ENCODE results near the gene SIPA1L3. TPM values are rescaled to one million over a fixed set of nuclear protein-coding genes. Genes with fewer than 3 reads are reported as not detected.
A peak's percentile ranks its signal among the peaks of the same experiment; 100 is the strongest.

SIPA1L3 gene
- total RNA-seq, 1 experiment from 2014 or later = 19.9 TPM

- POLR2A ChIA-PET (ENCODE audit: low non-redundant PET) = no interaction called here
- CTCF ChIA-PET = no interaction called here
- H3K4me1 ChIP-seq (ENCODE audit: insufficient read depth, low read length, poor library complexity, severe bottlenecking) = peaks cover 6% of the 10 kb centered on the region
- H3K36me3 ChIP-seq (ENCODE audit: insufficient read depth, low read length, poor library complexity, severe bottlenecking) = no peaks in the 10 kb centered on the region
- H3K9me3 ChIP-seq (ENCODE audit: low read depth, low read length, poor library complexity, severe bottlenecking) = no peaks in the 10 kb centered on the region
- BruUV-seq (replicated peaks) = no TSS peak
- H3K27me3 ChIP-seq (replicated peaks; ENCODE audit: insufficient read depth, low read depth, low read length, poor library complexity) = no peaks in the 10 kb centered on the region
- intact Hi-C loops (cut with micrococcal nuclease; ENCODE audit: unreplicated experiment) = no loop called here
- TF ChIP-seq CTCF (conservative IDR thresholded peaks at IDR 0.05; ENCODE audit: low read depth, low read length) (no peak), EZH2 (IDR thresholded peaks at IDR 0.05; ENCODE audit: borderline replicate concordance, low read depth, low read length, poor library complexity, severe bottlenecking) (no peak)
- no peak overlapping the region for H3K4me3 ChIP-seq (ENCODE audit: low read depth, low read length, poor library complexity, severe bottlenecking)
- H3K27ac ChIP-seq (ENCODE audit: low read depth, low read length, poor library complexity, severe bottlenecking) = no peak overlapping the region
- peak; percentile 23 for DNase-seq (ENCODE audit: low spot score)
Measured at GRCh38 chr19:37953171-37953917, 46.3 kb downstream of the SIPA1L3 start.

DNA sequence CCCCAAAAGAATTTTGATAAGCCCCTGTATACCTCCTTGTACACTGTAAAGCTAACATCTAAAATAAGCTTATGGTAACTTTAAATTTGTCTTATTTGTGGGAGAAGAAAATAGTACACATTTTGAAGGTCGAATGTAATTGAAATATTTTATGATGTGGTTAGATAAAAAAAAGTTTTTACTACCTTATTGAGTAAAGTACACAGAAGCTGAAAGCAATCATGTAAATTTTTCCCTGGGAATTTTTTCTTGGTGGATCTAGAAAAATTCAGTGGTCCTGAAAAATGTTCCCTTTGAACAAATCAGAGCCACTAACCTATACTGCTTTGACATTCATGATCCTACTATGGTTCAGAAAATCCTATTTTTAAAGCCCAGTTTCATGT, 46.9 kb downstream of the SIPA1L3 start:
- no peaks in the 10 kb centered on the region for H3K27me3 ChIP-seq (replicated peaks; ENCODE audit: insufficient read depth, low read depth, low read length, poor library complexity)
- intact Hi-C loops (cut with micrococcal nuclease; ENCODE audit: unreplicated experiment) = no loop called here
- DNase-seq (ENCODE audit: low spot score) = no peak
- TF ChIP-seq EZH2 (IDR thresholded peaks at IDR 0.05; ENCODE audit: borderline replicate concordance, low read depth, low read length, poor library complexity, severe bottlenecking) (no peak), CTCF (conservative IDR thresholded peaks at IDR 0.05; ENCODE audit: low read depth, low read length) (no peak)
- ChIA-PET POLR2A (ENCODE audit: low non-redundant PET) (no interaction called here), CTCF (no interaction called here)
- H3K4me3 ChIP-seq (ENCODE audit: low read depth, low read length, poor library complexity, severe bottlenecking) = no peak overlapping the region
- H3K27ac ChIP-seq (ENCODE audit: low read depth, low read length, poor library complexity, severe bottlenecking) = no peak overlapping the region
- no peaks in the 10 kb centered on the region for H3K36me3 ChIP-seq (ENCODE audit: insufficient read depth, low read length, poor library complexity, severe bottlenecking)
- H3K4me1 ChIP-seq (ENCODE audit: insufficient read depth, low read length, poor library complexity, severe bottlenecking) = peaks cover 6% of the 10 kb centered on the region
- no peaks in the 10 kb centered on the region for H3K9me3 ChIP-seq (ENCODE audit: low read depth, low read length, poor library complexity, severe bottlenecking)
- no TSS peak for BruUV-seq (replicated peaks)

DNA sequence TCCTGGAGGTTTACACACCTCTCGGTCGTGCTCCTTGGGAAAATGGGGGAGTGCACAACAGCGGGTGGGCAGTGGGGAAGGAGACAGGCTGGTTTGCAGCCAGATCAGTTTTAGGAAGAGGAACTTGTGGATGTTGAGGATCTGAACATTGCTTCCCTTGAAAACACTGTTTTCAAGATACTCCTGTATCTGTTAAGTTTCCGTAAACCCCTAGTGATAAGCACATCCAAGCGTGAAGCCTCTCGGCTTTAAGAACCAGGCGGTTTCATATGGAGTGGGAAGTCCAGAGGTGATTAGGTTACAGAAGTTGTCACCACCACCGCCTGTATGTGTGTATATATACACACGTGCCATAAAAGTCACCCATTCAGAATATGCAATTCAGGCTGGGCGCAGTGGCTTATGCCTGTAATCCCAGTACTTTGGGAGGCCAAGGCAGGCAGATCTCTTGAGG, 47.4 kb downstream of the SIPA1L3 start:
- POLR2A ChIA-PET (ENCODE audit: low non-redundant PET) = no interaction called here
- H3K4me1 ChIP-seq (ENCODE audit: insufficient read depth, low read length, poor library complexity, severe bottlenecking) = peaks cover 6% of the 10 kb centered on the region
- H3K36me3 ChIP-seq (ENCODE audit: insufficient read depth, low read length, poor library complexity, severe bottlenecking) = no peaks in the 10 kb centered on the region
- intact Hi-C loops (cut with micrococcal nuclease; ENCODE audit: unreplicated experiment) = no loop called here
- no TSS peak for BruUV-seq (replicated peaks)
- H3K4me3 ChIP-seq (ENCODE audit: low read depth, low read length, poor library complexity, severe bottlenecking) = no peak overlapping the region
- no peaks in the 10 kb centered on the region for H3K9me3 ChIP-seq (ENCODE audit: low read depth, low read length, poor library complexity, severe bottlenecking)
- no peak for DNase-seq (ENCODE audit: low spot score)
- no peak overlapping the region for H3K27ac ChIP-seq (ENCODE audit: low read depth, low read length, poor library complexity, severe bottlenecking)
- no peak for TF ChIP-seq EZH2 (IDR thresholded peaks at IDR 0.05; ENCODE audit: borderline replicate concordance, low read depth, low read length, poor library complexity, severe bottlenecking)
- TF ChIP-seq CTCF (conservative IDR thresholded peaks at IDR 0.05; ENCODE audit: low read depth, low read length) = no peak
- CTCF ChIA-PET = no interaction called here
- H3K27me3 ChIP-seq (replicated peaks; ENCODE audit: insufficient read depth, low read depth, low read length, poor library complexity) = no peaks in the 10 kb centered on the region

Measured in A673 (cell line).